Measurements from ENCODE around the gene SLIT1. TPM values are rescaled to one million over a fixed set of nuclear protein-coding genes. Genes with fewer than 3 reads are reported as not detected.

Gene SLIT1
- total RNA-seq, 6 experiments from 2014 or later: 0.04 to 0.29 (median 0.12) TPM; not detected in 1

DNA sequence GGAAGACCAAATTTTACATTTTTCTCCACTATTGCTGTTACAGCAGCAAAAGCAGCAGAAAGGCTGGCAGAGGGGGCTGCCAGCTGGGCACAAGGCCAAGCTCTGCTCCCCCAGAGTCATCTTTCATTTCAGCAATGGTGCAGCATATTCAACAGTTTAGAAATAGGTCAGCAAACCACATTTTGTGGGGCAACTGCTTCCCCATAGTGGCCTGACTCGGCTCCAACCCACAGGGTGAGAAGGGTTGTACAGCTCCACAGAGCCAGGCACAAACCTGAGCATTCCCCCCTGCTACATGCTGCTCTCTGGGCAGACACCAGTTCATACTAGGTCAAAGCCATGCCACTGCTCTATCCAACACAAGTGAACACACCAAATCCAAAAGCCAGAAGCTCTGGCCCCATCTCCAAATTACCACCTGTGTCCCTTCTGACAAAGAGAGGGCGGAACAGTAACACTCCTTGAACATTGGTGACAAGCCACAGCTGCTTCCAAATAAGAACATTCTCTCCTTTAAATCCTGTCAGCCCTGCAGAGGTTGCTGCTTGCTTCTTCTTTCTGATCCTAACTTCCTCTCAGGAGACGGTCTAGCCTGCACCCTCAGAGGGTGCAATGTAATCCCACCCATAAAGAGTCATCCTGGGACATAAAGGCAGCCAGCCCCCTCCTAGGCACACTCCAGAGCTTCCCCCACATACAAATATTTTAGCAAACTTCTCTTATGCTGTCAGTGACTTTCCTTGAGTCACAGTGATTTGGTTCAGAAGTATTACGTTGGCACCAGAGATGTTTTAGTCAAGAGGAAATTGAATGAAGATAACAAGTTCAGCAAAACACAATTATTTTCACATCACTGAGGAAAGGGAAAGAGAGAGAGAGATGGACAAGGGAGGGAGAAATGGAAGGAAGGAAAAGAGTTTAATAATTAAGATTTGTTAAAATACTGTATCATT lies 39.0 kb upstream of the SLIT1 start:
- 48% methylated on average over 3 of the region's 4 CpGs for WGBS (ENCODE audit: insufficient coverage, low coverage, low lambda C conversion rate, missing lambda C conversion rate)
- ATAC-seq: peak in 1 of 4 donors; percentile 13
- H3K4me3 ChIP-seq: no peak overlapping the region

DNA sequence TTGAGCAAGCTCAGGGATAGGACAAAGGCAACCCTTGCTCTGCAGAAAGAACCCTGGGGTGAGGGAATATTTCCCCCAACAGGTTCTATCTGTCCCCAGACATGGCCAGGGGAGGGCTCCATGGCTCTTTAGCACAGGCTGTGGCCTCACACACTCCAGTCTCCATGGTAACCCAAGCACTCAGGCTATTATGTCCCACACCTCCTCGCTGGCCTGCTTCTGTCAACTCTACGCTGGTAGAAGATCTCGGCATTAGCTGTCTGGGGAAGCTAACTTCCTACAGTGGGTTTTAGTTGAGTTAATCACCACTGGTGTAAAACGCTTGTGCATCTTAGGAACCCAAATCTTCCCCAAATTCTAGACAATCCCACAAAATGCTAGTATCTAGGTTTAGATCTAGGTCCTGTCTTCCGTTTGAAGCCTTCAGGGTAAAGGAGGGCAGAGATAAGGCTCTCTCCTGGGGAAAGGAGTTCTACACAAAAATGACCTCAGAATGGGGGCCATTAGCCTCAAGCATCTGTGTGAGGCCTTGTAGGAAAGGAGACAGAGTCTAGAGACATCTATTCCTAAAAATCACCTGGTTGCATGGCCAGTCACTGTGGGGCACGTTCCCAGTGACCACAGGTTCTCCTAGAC lies 36.7 kb upstream of the SLIT1 start:
- no peaks in the 10 kb centered on the region for H3K4me1 ChIP-seq
- H3K4me3 ChIP-seq: no peak overlapping the region
- ATAC-seq (no peak), DNase-seq (no peak)
- no peaks in the 10 kb centered on the region for H3K36me3 ChIP-seq
- H3K9me3 ChIP-seq: no peaks in the 10 kb centered on the region
- H3K27ac ChIP-seq: no peak overlapping the region
- 100% methylated on average over 5 of the region's 6 CpGs for WGBS (ENCODE audit: insufficient coverage, low coverage, low lambda C conversion rate, missing lambda C conversion rate)
- intact Hi-C loops (cut with DNase I): no loop called here
- TF ChIP-seq POLR2A (IDR thresholded peaks at IDR 0.05): no peak
- TF ChIP-seq, protein P1, sequence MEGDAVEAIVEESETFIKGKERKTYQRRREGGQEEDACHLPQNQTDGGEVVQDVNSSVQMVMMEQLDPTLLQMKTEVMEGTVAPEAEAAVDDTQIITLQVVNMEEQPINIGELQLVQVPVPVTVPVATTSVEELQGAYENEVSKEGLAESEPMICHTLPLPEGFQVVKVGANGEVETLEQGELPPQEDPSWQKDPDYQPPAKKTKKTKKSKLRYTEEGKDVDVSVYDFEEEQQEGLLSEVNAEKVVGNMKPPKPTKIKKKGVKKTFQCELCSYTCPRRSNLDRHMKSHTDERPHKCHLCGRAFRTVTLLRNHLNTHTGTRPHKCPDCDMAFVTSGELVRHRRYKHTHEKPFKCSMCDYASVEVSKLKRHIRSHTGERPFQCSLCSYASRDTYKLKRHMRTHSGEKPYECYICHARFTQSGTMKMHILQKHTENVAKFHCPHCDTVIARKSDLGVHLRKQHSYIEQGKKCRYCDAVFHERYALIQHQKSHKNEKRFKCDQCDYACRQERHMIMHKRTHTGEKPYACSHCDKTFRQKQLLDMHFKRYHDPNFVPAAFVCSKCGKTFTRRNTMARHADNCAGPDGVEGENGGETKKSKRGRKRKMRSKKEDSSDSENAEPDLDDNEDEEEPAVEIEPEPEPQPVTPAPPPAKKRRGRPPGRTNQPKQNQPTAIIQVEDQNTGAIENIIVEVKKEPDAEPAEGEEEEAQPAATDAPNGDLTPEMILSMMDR (IDR thresholded peaks at IDR 0.05): no peak
- H3K27me3 ChIP-seq: no peaks in the 10 kb centered on the region

More for the DNA sequence above, 39.0 kb upstream of the SLIT1 start:
- DNase-seq: no peak
- Histone ChIP-seq H3K27ac (no peak overlapping the region), H3K4me1 (peaks cover 0 to 15% (median 0%) of the 10 kb centered on the region in 4 donors), H3K36me3 (no peaks in the 10 kb centered on the region), H3K9me3 (no peaks in the 10 kb centered on the region), H3K27me3 (no peaks in the 10 kb centered on the region)
- TF ChIP-seq POLR2A (IDR thresholded peaks at IDR 0.05): no peak
- TF ChIP-seq, protein P1 (IDR thresholded peaks at IDR 0.05): no peak
- intact Hi-C loops (cut with DNase I): no loop called here

DNA sequence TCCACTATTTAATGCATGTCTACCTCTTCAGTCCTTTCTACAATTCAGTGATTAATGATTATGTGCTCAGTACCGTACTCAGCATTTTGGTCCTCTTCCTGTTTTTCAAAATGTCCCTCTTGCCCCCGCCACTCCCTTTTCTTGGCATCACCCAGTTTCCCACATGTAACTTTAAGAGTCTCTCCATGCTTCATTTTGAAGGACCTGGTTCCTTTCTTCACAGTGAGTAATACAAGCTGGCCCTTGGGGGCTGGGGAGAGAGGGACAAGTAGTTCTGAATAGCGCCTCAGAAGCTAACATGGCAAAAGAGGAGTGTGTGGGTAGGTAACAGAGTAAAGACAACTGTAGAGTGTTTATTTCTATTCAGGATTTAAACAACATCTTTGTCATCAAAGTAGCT lies 34.6 kb upstream of the SLIT1 start:
- WGBS (ENCODE audit: insufficient coverage, low coverage, low lambda C conversion rate, missing lambda C conversion rate): 73% methylated on average over 3 of the region's 3 CpGs
- Histone ChIP-seq H3K4me1 (no peaks in the 10 kb centered on the region), H3K9me3 (no peaks in the 10 kb centered on the region), H3K4me3 (no peak overlapping the region), H3K27ac (no peak overlapping the region), H3K36me3 (no peaks in the 10 kb centered on the region), H3K27me3 (no peaks in the 10 kb centered on the region)
- TF ChIP-seq POLR2A (IDR thresholded peaks at IDR 0.05): no peak
- TF ChIP-seq, protein P1 (IDR thresholded peaks at IDR 0.05): no peak
- ATAC-seq (no peak), DNase-seq (no peak)
- intact Hi-C loops (cut with DNase I): no loop called here

DNA sequence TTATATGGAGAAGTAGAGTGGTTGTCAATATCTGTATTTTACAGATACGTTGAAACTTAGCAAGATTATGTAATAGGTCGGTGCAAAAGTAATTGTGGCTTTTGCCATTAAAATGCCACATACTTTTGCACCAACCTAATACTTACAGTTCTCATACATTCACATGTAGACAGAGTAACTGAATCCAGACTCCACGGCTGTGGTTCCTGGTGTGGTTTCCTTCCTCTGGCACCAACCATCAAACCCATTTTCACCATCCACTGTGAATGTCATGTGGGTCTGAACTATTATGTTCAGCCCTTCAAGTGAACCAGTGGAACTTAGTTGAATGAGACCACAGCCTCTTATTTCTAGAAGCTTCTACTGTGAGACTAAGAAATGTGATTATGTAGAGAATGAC lies 31.5 kb upstream of the SLIT1 start:
- no peak overlapping the region for H3K4me3 ChIP-seq
- WGBS (ENCODE audit: insufficient coverage, low coverage, low lambda C conversion rate, missing lambda C conversion rate): 44% methylated on average over 3 of the region's 3 CpGs
- no peaks in the 10 kb centered on the region for H3K27me3 ChIP-seq
- DNase-seq (no peak), ATAC-seq (no peak)
- H3K9me3 ChIP-seq: no peaks in the 10 kb centered on the region
- intact Hi-C loops (cut with DNase I): no loop called here
- no peaks in the 10 kb centered on the region for H3K4me1 ChIP-seq
- H3K36me3 ChIP-seq: no peaks in the 10 kb centered on the region
- no peak overlapping the region for H3K27ac ChIP-seq
- TF ChIP-seq, protein P1 (IDR thresholded peaks at IDR 0.05): no peak
- TF ChIP-seq POLR2A (IDR thresholded peaks at IDR 0.05): no peak
